ENCODE results near the gene IPO11. TPM values are rescaled to one million over a fixed set of nuclear protein-coding genes. Genes with fewer than 3 reads are reported as not detected.

Gene IPO11
- total RNA-seq, 1 experiment from 2014 or later = 47.1 TPM

DNA sequence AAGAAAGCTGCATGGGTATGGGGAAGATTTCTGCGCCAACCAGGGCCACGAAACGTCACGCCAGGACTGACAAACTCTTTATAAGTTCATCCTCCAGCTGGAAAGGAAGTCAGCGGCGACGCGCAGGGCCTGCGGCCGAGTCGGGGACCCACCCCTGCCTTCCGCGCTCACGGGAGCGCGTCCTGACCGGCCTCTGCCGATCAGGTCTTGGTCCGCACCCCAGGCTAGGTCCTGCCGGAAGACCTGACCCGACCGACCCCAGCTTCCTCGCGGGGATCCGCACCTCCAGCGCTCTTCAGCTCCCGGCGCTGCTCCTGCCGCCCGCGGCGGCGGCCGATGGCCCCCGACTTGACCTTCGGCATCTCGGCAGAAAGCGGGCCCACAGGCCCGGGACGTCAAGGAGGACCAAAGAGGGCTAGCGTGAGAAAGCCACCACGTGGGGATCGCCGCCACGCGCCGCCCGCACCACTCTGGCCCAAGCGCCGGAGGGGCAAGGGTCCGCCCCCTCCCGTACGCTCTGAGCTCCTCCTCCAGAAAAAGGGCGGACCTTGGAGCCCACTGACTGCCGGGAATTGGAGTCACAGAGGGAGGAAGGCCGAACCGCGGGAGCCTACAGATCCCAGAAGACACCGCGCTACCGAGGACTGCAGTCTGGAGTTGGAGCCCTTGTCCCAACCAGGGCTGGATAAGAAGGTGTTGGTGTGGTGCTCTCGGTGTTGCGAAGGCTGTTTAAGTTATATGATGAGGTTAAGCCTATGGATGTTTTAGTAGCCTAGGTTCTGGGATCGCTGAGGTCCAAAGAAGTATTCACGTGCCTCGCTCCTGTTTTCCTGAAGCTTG is 8.9 kb upstream of the IPO11 start, which contains the start of gene DIMT1:
TSS of gene DIMT1 (minus strand) at position 495 of the 840 bp plus-strand sequence. CDS start at position 362, 133 bp downstream.
- BruUV-seq (replicated peaks) = TSS peak; percentile 49
- Histone ChIP-seq H4K20me1 (ENCODE audit: insufficient read depth) (0 out of 2 replicates have a peak, but pooled peaks cover 5% of the 10 kb centered on the region), H3K9me3 (ENCODE audit: insufficient read depth, low read depth) (no peaks in the 10 kb centered on the region), H3K9me2 (ENCODE audit: insufficient read depth) (no peaks in the 10 kb centered on the region), H3K27me3 (ENCODE audit: insufficient read depth, low read depth) (no peaks in the 10 kb centered on the region), H3K79me2 (ENCODE audit: low read depth) (peaks cover 30% of the 10 kb centered on the region), H3K4me3 (peak within 1 kb of the TSS; percentile 74), H3F3A (ENCODE audit: insufficient read depth, low read depth) (peaks cover 15% of the 10 kb centered on the region), H2AFZ (peak within 1 kb of the TSS; percentile 93), H3K4me1 (replicated peaks; ENCODE audit: insufficient read depth) (peaks cover 21% of the 10 kb centered on the region), H3K36me3 (ENCODE audit: low read depth) (peaks cover 7% of the 10 kb centered on the region; the same call in 1 of the 2 replicates), H3K27ac (peak within 1 kb of the TSS; percentile 71), H3K4me2 (peak within 1 kb of the TSS; percentile 89)
- intact Hi-C loops (cut with micrococcal nuclease; ENCODE audit: unreplicated experiment) = no loop called here
- ChIA-PET CTCF (interaction anchor here (0.6 to 1.2 kb wide), 2 partner anchors 56 to 375 kb away, joined by 3 read pairs; no protein-coding TSS in a partner anchor), POLR2A (ENCODE audit: unreplicated experiment) (interaction anchor here (0.5 to 1.6 kb wide), 12 partner anchors 9 to 1552 kb away, joined by 3 to 55 read pairs (median 4); partner anchors contain the start of gene IPO11)
- TF ChIP-seq, protein P1, sequence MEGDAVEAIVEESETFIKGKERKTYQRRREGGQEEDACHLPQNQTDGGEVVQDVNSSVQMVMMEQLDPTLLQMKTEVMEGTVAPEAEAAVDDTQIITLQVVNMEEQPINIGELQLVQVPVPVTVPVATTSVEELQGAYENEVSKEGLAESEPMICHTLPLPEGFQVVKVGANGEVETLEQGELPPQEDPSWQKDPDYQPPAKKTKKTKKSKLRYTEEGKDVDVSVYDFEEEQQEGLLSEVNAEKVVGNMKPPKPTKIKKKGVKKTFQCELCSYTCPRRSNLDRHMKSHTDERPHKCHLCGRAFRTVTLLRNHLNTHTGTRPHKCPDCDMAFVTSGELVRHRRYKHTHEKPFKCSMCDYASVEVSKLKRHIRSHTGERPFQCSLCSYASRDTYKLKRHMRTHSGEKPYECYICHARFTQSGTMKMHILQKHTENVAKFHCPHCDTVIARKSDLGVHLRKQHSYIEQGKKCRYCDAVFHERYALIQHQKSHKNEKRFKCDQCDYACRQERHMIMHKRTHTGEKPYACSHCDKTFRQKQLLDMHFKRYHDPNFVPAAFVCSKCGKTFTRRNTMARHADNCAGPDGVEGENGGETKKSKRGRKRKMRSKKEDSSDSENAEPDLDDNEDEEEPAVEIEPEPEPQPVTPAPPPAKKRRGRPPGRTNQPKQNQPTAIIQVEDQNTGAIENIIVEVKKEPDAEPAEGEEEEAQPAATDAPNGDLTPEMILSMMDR (conservative IDR thresholded peaks at IDR 0.05) = no peak
- no peak for TF ChIP-seq EZH2 (IDR thresholded peaks at IDR 0.05; ENCODE audit: low read depth)
- peak; percentile 93 to 95 for DNase-seq

- H3F3A ChIP-seq (ENCODE audit: insufficient read depth, low read depth) = no peaks in the 10 kb centered on the region
- peaks cover 20% of the 10 kb centered on the region for H4K20me1 ChIP-seq (ENCODE audit: insufficient read depth)
- CTCF ChIA-PET = no interaction called here
- intact Hi-C loops (cut with micrococcal nuclease; ENCODE audit: unreplicated experiment) = no loop called here
- TSS peak; percentile 31 for BruUV-seq (replicated peaks)
- H3K79me2 ChIP-seq (ENCODE audit: low read depth) = peaks cover 60% of the 10 kb centered on the region
- H3K27me3 ChIP-seq (ENCODE audit: insufficient read depth, low read depth) = no peaks in the 10 kb centered on the region
- no peak overlapping the region for H3K27ac ChIP-seq
- POLR2A ChIA-PET (ENCODE audit: unreplicated experiment) = no interaction called here
- H3K9me2 ChIP-seq (ENCODE audit: insufficient read depth) = no peaks in the 10 kb centered on the region
- H3K9me3 ChIP-seq (ENCODE audit: insufficient read depth, low read depth) = no peaks in the 10 kb centered on the region
- DNase-seq = no peak
- H3K4me3 ChIP-seq = peak overlapping the region; percentile 88
- H2AFZ ChIP-seq = no peak overlapping the region
- H3K4me2 ChIP-seq = peak overlapping the region; percentile 90
- TF ChIP-seq EZH2 (IDR thresholded peaks at IDR 0.05; ENCODE audit: low read depth) = no peak
- TF ChIP-seq, protein P1 (conservative IDR thresholded peaks at IDR 0.05) = no peak
- peaks cover 17% of the 10 kb centered on the region for H3K4me1 ChIP-seq (replicated peaks; ENCODE audit: insufficient read depth)
- 0 out of 2 replicates have a peak, but pooled peaks cover 4% of the 10 kb centered on the region for H3K36me3 ChIP-seq (ENCODE audit: low read depth)
Observed at GRCh38 chr5:62413711-62414110, 1.1 kb downstream of the IPO11 start.

DNA sequence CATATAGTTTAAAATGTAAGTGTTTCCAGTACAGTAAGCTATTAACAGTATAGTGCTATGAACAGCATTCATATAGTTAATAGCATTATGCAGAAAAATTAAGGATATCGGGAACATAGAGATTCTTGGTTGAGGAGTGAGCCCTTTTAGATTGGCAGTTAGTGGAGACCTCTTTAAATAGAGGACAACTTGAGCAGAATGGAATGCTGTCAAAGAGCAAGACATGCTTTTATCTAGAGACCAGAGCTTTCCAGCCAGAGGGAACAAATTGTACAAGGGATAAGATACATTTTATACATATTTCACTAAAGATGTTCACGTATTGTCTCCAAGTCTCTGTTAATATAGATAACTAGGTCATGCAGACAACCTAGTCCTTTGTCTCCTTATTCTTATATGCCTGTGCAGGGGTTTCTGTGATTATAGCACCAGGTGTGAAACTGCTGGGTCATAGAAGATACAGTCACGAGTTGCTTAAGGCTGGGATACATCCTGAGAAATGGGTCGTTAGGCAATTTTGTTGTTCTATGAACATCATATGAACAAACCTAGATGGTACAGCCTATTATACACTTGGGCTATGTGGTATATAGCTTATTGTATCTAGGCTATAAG is 6.0 kb downstream of the IPO11 start:
- no peaks in the 10 kb centered on the region for H3K27me3 ChIP-seq (ENCODE audit: insufficient read depth, low read depth)
- DNase-seq = no peak
- H3F3A ChIP-seq (ENCODE audit: insufficient read depth, low read depth) = no peaks in the 10 kb centered on the region
- H3K79me2 ChIP-seq (ENCODE audit: low read depth) = peaks cover 99% of the 10 kb centered on the region
- 0 out of 2 replicates have a peak, but pooled peaks cover 4% of the 10 kb centered on the region for H3K36me3 ChIP-seq (ENCODE audit: low read depth)
- ChIA-PET CTCF (no interaction called here), POLR2A (ENCODE audit: unreplicated experiment) (no interaction called here)
- no peak overlapping the region for H3K27ac ChIP-seq
- H3K4me1 ChIP-seq (replicated peaks; ENCODE audit: insufficient read depth) = peaks cover 9% of the 10 kb centered on the region
- no peak overlapping the region for H3K4me2 ChIP-seq
- no TSS peak for BruUV-seq (replicated peaks)
- no peaks in the 10 kb centered on the region for H3K9me3 ChIP-seq (ENCODE audit: insufficient read depth, low read depth)
- no peak overlapping the region for H2AFZ ChIP-seq
- no peaks in the 10 kb centered on the region for H3K9me2 ChIP-seq (ENCODE audit: insufficient read depth)
- TF ChIP-seq, protein P1 (conservative IDR thresholded peaks at IDR 0.05) = no peak
- no peak for TF ChIP-seq EZH2 (IDR thresholded peaks at IDR 0.05; ENCODE audit: low read depth)
- peaks cover 41% of the 10 kb centered on the region for H4K20me1 ChIP-seq (ENCODE audit: insufficient read depth)
- intact Hi-C loops (cut with micrococcal nuclease; ENCODE audit: unreplicated experiment) = no loop called here
- no peak overlapping the region for H3K4me3 ChIP-seq
